ENCODE data around the gene COL4A4.

- TF ChIP-seq CTCF (IDR thresholded peaks at IDR 0.05) (no peak), POLR2A (IDR thresholded peaks at IDR 0.05) (no peak)
Observed at GRCh38 chr2:227130636-227131035, 33.4 kb downstream of the COL4A4 start.
